K562 (cell line): ENCODE data around the gene BBC3. TPM values are rescaled to one million over a fixed set of nuclear protein-coding genes. Genes with fewer than 3 reads are reported as not detected.

Experiments
- ATAC-seq: fragments of 200-7000 bp; cut with Tn5 transposase; 3 replicates; pipeline ENCODE4 v1.9.1; 2020; ENCODE audit warnings: moderate library complexity
- BruUV-seq: library from RNA; stranded (reverse); fragments of 400-500 nt; replicated peaks from 2 replicates; lab custom pipeline; 2021; lab: Mats Ljungman, UMichigan
- CTCF ChIA-PET: fragments of 300-600 bp; formaldehyde crosslinking; extraction: SDS; loops from one replicate; lab custom pipeline; 2021; ENCODE audit warnings: low intra/inter-chr PET ratio; lab: Yijun Ruan, JAX
- POLR2A ChIA-PET: fragments of 300-600, 350-650 bp; sonication (Branson Sonifier 250); formaldehyde crosslinking; extraction: SDS; loops from one replicate; lab custom pipeline; 2021; ENCODE audit warnings: antibody characterized with exemption, inconsistent platforms; lab: Yijun Ruan, JAX
- DNase-seq, 4 experiments: peaks; one replicate each; pipeline versions ENCODE4 v3.0.0 to v3.0.0-alpha.2; 2011 to 2018; ENCODE audit warnings: low spot score in 3 of 4, mixed read lengths in 3 of 4; ENCODE audit errors: extremely low read depth in 1 of 4
- FAIRE-seq: peaks from 2 replicates; lab custom pipeline; 2011; peaks lifted over from hg19 to GRCh38; lab: Jason Lieb, UNC
- H2AFZ ChIP-seq: 2 replicates; pipeline ENCODE4 v1.6.0; 2011; ENCODE audit warnings: low read depth, low read length, control low read depth, inconsistent platforms
- H3K27ac ChIP-seq: fragments of 200-600 bp; 3 replicates; pipeline ENCODE4 v1.8.0; 2011; ENCODE audit warnings: low read depth, mild to moderate bottlenecking, control low read depth, inconsistent platforms, low read length, moderate library complexity, mixed read lengths; ENCODE audit errors: extremely low read depth
- H3K27me3 ChIP-seq, 2 experiments: fragments of 300-600 bp in 1 of 2; 2 replicates in 1 of 2; 3 replicates in 1 of 2; pipeline versions ENCODE4 v1.6.0 to v1.8.0; 2011; ENCODE audit warnings: inconsistent platforms in 2 of 2, low read length in 2 of 2, mild to moderate bottlenecking in 1 of 2, mixed read lengths in 1 of 2, moderate library complexity in 1 of 2; ENCODE audit not compliant: control insufficient read depth in 2 of 2, insufficient read depth in 2 of 2
- H3K36me3 ChIP-seq: fragments of 300-600 bp; 3 replicates; pipeline ENCODE4 v1.8.0; 2011; ENCODE audit warnings: mild to moderate bottlenecking, low read length, inconsistent platforms; ENCODE audit not compliant: control insufficient read depth, insufficient read depth
- H3K4me1 ChIP-seq, 2 experiments: fragments of 200-600 bp in 1 of 2; replicated peaks in 1 of 2; 2 replicates in 1 of 2; 3 replicates in 1 of 2; pipeline versions ENCODE4 v1.5.1 to v1.8.0; 2011; ENCODE audit warnings: inconsistent platforms in 2 of 2, low read length in 2 of 2, mild to moderate bottlenecking in 1 of 2, mixed read lengths in 1 of 2, moderate library complexity in 1 of 2; ENCODE audit not compliant: control insufficient read depth in 2 of 2, insufficient read depth in 2 of 2
- H3K4me2 ChIP-seq: 2 replicates; pipeline ENCODE4 v1.6.1; 2011; ENCODE audit warnings: low read length, control low read depth, inconsistent platforms, mixed read lengths; ENCODE audit not compliant: insufficient read depth
- H3K4me3 ChIP-seq: fragments of 200-600 bp; sonication (generic), shearing (Covaris generic); 2 replicates; pipeline ENCODE4 v1.5.1; 2016; ENCODE audit warnings: control low read depth, inconsistent platforms
- H3K79me2 ChIP-seq: fragments of 200-600 bp; 3 replicates; pipeline ENCODE4 v1.8.0; 2011; ENCODE audit warnings: low read length, inconsistent platforms; ENCODE audit not compliant: control insufficient read depth, insufficient read depth
- H3K9ac ChIP-seq, 2 experiments: 2 replicates each; pipeline versions ENCODE4 v1.6.0 to v1.6.1; 2011; ENCODE audit warnings: low read depth in 2 of 2, low read length in 2 of 2, control low read depth in 1 of 2, inconsistent platforms in 1 of 2, mild to moderate bottlenecking in 1 of 2, mixed read lengths in 1 of 2; ENCODE audit not compliant: insufficient read depth in 1 of 2
- H3K9me1 ChIP-seq: one replicate; pipeline ENCODE4 v1.6.0; 2011; ENCODE audit warnings: inconsistent platforms, mild to moderate bottlenecking, low read length, moderate library complexity; ENCODE audit not compliant: control insufficient read depth, insufficient read depth
- H3K9me3 ChIP-seq: replicated peaks from 2 replicates; pipeline ENCODE4 v1.5.1; 2011; ENCODE audit warnings: low read depth, low read length, inconsistent platforms; ENCODE audit not compliant: control insufficient read depth, insufficient read depth
- H4K20me1 ChIP-seq: replicated peaks from 2 replicates; pipeline ENCODE4 v1.6.1; 2011; ENCODE audit warnings: low read length, inconsistent platforms, mixed read lengths; ENCODE audit not compliant: control insufficient read depth, insufficient read depth
- ADNP ChIP-seq: fragments of 200-800 bp; sonication (Bioruptor generic); IDR thresholded peaks from 2 replicates; pipeline ENCODE4 v1.6.1; 2016; ENCODE audit warnings: missing genetic modification characterization, missing compliant biosample characterization
- CBX2 ChIP-seq: fragments of 200-600 bp; sonication (generic); IDR thresholded peaks from one replicate; pipeline ENCODE4 v1.6.1; 2012; ENCODE audit warnings: mild to moderate bottlenecking, low read length, inconsistent platforms; ENCODE audit not compliant: insufficient read depth, poor library complexity, severe bottlenecking
- CREM ChIP-seq: IDR thresholded peaks from 2 replicates; pipeline ENCODE4 v1.6.1; 2014; ENCODE audit warnings: antibody characterized with exemption, low read depth
- FUS ChIP-seq: fragments of 200-400 bp; formaldehyde crosslinking; optimal IDR thresholded peaks from 2 replicates; pipeline ENCODE3; 2017; ENCODE audit warnings: low read depth, low read length
- POLR3A ChIP-seq: IDR thresholded peaks from 2 replicates; pipeline ENCODE4 v1.6.1; 2011; ENCODE audit warnings: borderline replicate concordance, mild to moderate bottlenecking, moderate library complexity; ENCODE audit not compliant: insufficient read length, insufficient read depth; ENCODE audit errors: extremely low read depth
- RCOR1 ChIP-seq, 2 experiments: IDR thresholded peaks; 2 replicates each; pipeline ENCODE4 v1.6.1; 2012; ENCODE audit warnings: low read depth in 2 of 2, low read length in 2 of 2, borderline replicate concordance in 1 of 2, improper control_type of control experiment in 1 of 2
- SAFB ChIP-seq: fragments of 200-400 bp; formaldehyde crosslinking; IDR thresholded peaks from 2 replicates; pipeline ENCODE4 v1.6.1; 2017; ENCODE audit warnings: low read depth, low read length, borderline replicate concordance
- SMAD4 ChIP-seq: fragments of 250-450 bp; sonication (Bioruptor Pico); conservative IDR thresholded peaks from 2 replicates; pipeline ENCODE4 v1.8.0; 2021; ENCODE audit warnings: inconsistent platforms, mild to moderate bottlenecking, moderate library complexity
- TAL1 ChIP-seq: fragments of 450-650 bp; IDR thresholded peaks from 2 replicates; pipeline ENCODE4 v1.6.1; 2016; ENCODE audit warnings: mild to moderate bottlenecking
- XRCC3 ChIP-seq: fragments of 450-650 bp; IDR thresholded peaks from 2 replicates; pipeline ENCODE4 v1.6.1; 2017; ENCODE audit warnings: mild to moderate bottlenecking, moderate library complexity
- ZBTB1 ChIP-seq: sonication (generic); formaldehyde crosslinking; IDR thresholded peaks from 2 replicates; pipeline ENCODE4 v1.8.1; 2023; ENCODE audit warnings: missing genetic modification reagents, low read depth, mild to moderate bottlenecking, borderline replicate concordance
- ZNF354B ChIP-seq: fragments of 250-450 bp; sonication (Bioruptor Pico); IDR thresholded peaks from 2 replicates; pipeline ENCODE4 v1.4.0; 2020
- ZNF766 ChIP-seq: fragments of 200-800 bp; sonication (Bioruptor generic); conservative IDR thresholded peaks from 2 replicates; pipeline ENCODE4 v1.6.1; 2016; ENCODE audit warnings: missing genetic modification characterization, missing compliant biosample characterization
- WGBS: fragments of 100-300 bp; shearing (Covaris generic); methylation state at CpG from one replicate; pipeline ENCODE4 v1.1.6; 2016; ENCODE audit warnings: low coverage, mixed read lengths; ENCODE audit not compliant: insufficient coverage; ENCODE audit errors: missing lambda C conversion rate; 5-methylcytosine and 5-hydroxymethylcytosine counted together
- in situ Hi-C: fragments of 300-500 bp; cut with MboI; formaldehyde crosslinking; loops from 4 replicates; pipeline ENCODE4 v1.15.0; 2018; ENCODE audit warnings: inconsistent platforms, mixed read lengths
- intact Hi-C: fragments of 100-400 bp; cut with micrococcal nuclease; formaldehyde crosslinking; loops from 2 replicates; pipeline ENCODE4 v1.14.2; 2022
- polyA plus RNA-seq, 8 experiments: library from polyadenylated mRNA; depleted of rRNA in 4 of 8; stranded (reverse) in 5 of 8; unstranded in 3 of 8; fragments of >200 nt; fragmentation: Nextera tagmentation in 2 of 8; fragmentation: Illumina TruSeq in 1 of 8; extraction: Ambion mirVana in 2 of 8; extraction: Trizol in 1 of 8; gene quantifications; 2 replicates each; pipeline versions ENCODE4 v1.2.1 to v1.2.3, GENCODE V29; 2011 to 2014; ENCODE audit warnings: inconsistent platforms in 1 of 8, missing spikeins in 1 of 8
- total RNA-seq, 7 experiments: library from RNA; depleted of rRNA in 6 of 7; stranded (reverse); fragments of >200 nt in 6 of 7; fragmentation: Illumina TruSeq in 2 of 7; extraction: Trizol in 2 of 7; gene quantifications; 2 replicates each; pipeline versions ENCODE4 v1.2.1 to v1.2.3, GENCODE V29; 2011 to 2021; ENCODE audit warnings: low replicate concordance in 1 of 7
- TF ChIP-seq, protein P1 (sequence below): sonication (generic); IDR thresholded peaks from 2 replicates; pipeline ENCODE4 v1.6.1; 2016
- TF ChIP-seq, protein P2 (sequence below): sonication (generic); formaldehyde crosslinking; IDR thresholded peaks from 2 replicates; pipeline ENCODE4 v1.8.1; 2022; ENCODE audit warnings: missing genetic modification reagents
- TF ChIP-seq, protein P3 (sequence below): fragments of 250-450 bp; sonication (Bioruptor Pico); IDR thresholded peaks from 2 replicates; pipeline ENCODE4 v1.8.0; 2021; ENCODE audit warnings: mild to moderate bottlenecking, moderate library complexity
- TF ChIP-seq, protein P4 (sequence below): fragments of 450-650 bp; IDR thresholded peaks from 2 replicates; pipeline ENCODE4 v1.6.1; 2017; ENCODE audit warnings: mild to moderate bottlenecking, moderate library complexity

BBC3 gene
- total and polyA plus RNA-seq, 9 of the 15 experiments (the other 6 are each of a cell fraction or from before 2014, with no cell fraction given), result 0.15 to 30.7 (median 4.8) TPM

DNA sequence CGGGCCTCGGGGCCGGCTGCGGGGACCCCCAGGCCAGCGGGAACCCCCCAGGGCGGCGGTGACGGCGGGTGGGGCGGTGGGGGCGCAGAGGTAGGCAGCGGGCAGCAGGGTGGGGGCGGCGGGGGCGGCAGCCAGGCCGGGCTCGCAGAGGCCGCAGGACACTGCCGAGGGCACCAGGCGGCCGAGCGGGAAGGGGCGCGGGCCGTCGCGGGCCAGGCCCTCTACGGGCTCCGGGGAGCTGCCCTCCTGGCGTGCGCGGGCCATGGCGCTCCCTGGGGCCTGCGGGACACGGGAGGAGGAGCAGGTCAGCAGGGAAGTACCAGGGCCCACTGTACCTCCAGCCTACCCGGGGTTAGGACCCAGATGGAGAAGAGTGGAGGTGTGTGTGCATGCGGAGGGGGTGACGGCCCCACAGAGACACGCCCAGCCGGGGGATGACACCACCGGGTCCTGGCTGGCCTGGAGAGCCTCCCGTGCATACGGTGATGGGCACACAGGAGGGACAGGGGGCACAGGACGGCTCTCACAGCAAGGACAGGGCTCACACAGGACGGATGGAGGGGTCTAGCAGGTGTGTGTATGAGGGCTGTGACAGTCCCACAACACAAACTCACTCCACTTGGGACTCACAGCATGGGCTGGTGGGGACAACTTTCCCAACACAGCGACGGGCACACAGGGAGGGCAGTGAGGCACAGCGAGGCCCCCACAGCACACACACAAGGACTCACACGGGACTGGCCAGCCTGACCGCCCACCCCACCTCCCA is 2.6 kb downstream of the BBC3 start:
- no TSS peak for BruUV-seq
- POLR2A ChIA-PET, result interaction anchor here (0.6 to 8.2 kb wide), 8 partner anchors 10 to 1761 kb away, joined by 3 to 171 read pairs (median 10); partner anchors contain the start of gene CCDC9
- Histone ChIP-seq H2AFZ (peak overlapping the region; percentile 49; the same call in 1 of the 2 replicates), H3K79me2 (peaks cover 61% of the 10 kb centered on the region), H3K9ac (peak overlapping the region; percentile 87 to 99), H4K20me1 (peaks cover 17% of the 10 kb centered on the region; the same call in 1 of the 2 replicates), H3K27ac (peak overlapping the region; percentile 93), H3K4me2 (peak overlapping the region; percentile 100), H3K36me3 (peaks cover 11% of the 10 kb centered on the region; the same call in 2 of the 3 replicates), H3K9me1 (no peaks in the 10 kb centered on the region), H3K9me3 (no peaks in the 10 kb centered on the region), H3K4me3 (peak overlapping the region; percentile 100), H3K4me1 (peaks cover 25 to 75% of the 10 kb centered on the region in 2 experiments), H3K27me3 (no peaks in the 10 kb centered on the region; a peak in 1 of 5 replicates)
- FAIRE-seq, result peak; percentile 56
- DNase-seq, result peak; percentile 26 to 81 (median 46)
- CTCF ChIA-PET, result no interaction called here
- in situ Hi-C loops, result no loop called here
- 2% methylated on average over 18 of the region's 50 CpGs for WGBS
- ATAC-seq, result peak; percentile 50
- intact Hi-C loops, result loop anchor here (5.0 kb wide), 1 partner anchor 76 kb away; no protein-coding TSS in a partner anchor
- TF ChIP-seq CREM, result peak; percentile 71
- TF ChIP-seq RCOR1 (IDR thresholded peaks at IDR 0.05; ENCODE audit: borderline replicate concordance in 1 of 2, low read depth in 2 of 2, low read length in 2 of 2), result no peak
- TF ChIP-seq SAFB, result peak; percentile 32; the same call in 1 of the 2 replicates
- TF ChIP-seq, protein P1, sequence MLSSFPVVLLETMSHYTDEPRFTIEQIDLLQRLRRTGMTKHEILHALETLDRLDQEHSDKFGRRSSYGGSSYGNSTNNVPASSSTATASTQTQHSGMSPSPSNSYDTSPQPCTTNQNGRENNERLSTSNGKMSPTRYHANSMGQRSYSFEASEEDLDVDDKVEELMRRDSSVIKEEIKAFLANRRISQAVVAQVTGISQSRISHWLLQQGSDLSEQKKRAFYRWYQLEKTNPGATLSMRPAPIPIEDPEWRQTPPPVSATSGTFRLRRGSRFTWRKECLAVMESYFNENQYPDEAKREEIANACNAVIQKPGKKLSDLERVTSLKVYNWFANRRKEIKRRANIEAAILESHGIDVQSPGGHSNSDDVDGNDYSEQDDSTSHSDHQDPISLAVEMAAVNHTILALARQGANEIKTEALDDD, result no peak
- no peak; the same call in 1 of the 2 replicates for TF ChIP-seq SMAD4 (CRISPR knock-in tag)
- TF ChIP-seq, protein P2, sequence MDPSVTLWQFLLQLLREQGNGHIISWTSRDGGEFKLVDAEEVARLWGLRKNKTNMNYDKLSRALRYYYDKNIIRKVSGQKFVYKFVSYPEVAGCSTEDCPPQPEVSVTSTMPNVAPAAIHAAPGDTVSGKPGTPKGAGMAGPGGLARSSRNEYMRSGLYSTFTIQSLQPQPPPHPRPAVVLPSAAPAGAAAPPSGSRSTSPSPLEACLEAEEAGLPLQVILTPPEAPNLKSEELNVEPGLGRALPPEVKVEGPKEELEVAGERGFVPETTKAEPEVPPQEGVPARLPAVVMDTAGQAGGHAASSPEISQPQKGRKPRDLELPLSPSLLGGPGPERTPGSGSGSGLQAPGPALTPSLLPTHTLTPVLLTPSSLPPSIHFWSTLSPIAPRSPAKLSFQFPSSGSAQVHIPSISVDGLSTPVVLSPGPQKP (CRISPR knock-in tag), result no peak
- no peak for TF ChIP-seq CBX2
- TF ChIP-seq POLR3A, result no peak
- TF ChIP-seq ZNF354B (CRISPR knock-in tag), result no peak
- TF ChIP-seq XRCC3, result no peak
- TF ChIP-seq, protein P3, sequence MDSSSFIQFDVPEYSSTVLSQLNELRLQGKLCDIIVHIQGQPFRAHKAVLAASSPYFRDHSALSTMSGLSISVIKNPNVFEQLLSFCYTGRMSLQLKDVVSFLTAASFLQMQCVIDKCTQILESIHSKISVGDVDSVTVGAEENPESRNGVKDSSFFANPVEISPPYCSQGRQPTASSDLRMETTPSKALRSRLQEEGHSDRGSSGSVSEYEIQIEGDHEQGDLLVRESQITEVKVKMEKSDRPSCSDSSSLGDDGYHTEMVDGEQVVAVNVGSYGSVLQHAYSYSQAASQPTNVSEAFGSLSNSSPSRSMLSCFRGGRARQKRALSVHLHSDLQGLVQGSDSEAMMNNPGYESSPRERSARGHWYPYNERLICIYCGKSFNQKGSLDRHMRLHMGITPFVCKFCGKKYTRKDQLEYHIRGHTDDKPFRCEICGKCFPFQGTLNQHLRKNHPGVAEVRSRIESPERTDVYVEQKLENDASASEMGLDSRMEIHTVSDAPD (CRISPR knock-in tag), result no peak
- TF ChIP-seq ZNF766 (CRISPR knock-in tag), result no peak
- TF ChIP-seq FUS, result no peak
- no peak for TF ChIP-seq TAL1
- TF ChIP-seq ZBTB1 (CRISPR knock-in tag), result no peak; the same call in 1 of the 2 replicates
- no peak for TF ChIP-seq ADNP (tag)
- TF ChIP-seq, protein P4, sequence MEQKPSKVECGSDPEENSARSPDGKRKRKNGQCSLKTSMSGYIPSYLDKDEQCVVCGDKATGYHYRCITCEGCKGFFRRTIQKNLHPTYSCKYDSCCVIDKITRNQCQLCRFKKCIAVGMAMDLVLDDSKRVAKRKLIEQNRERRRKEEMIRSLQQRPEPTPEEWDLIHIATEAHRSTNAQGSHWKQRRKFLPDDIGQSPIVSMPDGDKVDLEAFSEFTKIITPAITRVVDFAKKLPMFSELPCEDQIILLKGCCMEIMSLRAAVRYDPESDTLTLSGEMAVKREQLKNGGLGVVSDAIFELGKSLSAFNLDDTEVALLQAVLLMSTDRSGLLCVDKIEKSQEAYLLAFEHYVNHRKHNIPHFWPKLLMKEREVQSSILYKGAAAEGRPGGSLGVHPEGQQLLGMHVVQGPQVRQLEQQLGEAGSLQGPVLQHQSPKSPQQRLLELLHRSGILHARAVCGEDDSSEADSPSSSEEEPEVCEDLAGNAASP, result no peak
